Superior temporal gyrus (tissue), 1 donor: ENCODE results near the gene RIN3.

Experiments
- DNase-seq: peaks from one replicate; pipeline ENCODE4 v3.0.0-alpha.2; 2016; ENCODE audit errors: extremely low spot score

RIN3 gene

GRCh38 chr14:92686900-92687427 lies 173.4 kb downstream of the RIN3 start:
- peak; percentile 81 for DNase-seq

- DNase-seq: no peak
Observed at GRCh38 chr14:92687681-92688433, 174.3 kb downstream of the RIN3 start.

- no peak for DNase-seq
Observed at GRCh38 chr14:92688434-92689375, 175.1 kb downstream of the RIN3 start.

- no peak for DNase-seq
Observed at GRCh38 chr14:92690171-92691011, 176.8 kb downstream of the RIN3 start.

GRCh38 chr14:92692822-92693226 lies 179.2 kb downstream of the RIN3 start:
- no peak for DNase-seq

- DNase-seq: no peak
Observed at GRCh38 chr14:92693998-92694795, 180.6 kb downstream of the RIN3 start.

- no peak for DNase-seq
Observed at GRCh38 chr14:92694807-92695206, 181.2 kb downstream of the RIN3 start.

GRCh38 chr14:92695562-92695961 lies 182.0 kb downstream of the RIN3 start:
- no peak for DNase-seq

- no peak for DNase-seq
Observed at GRCh38 chr14:92696366-92696765, 182.8 kb downstream of the RIN3 start.

- DNase-seq: no peak
Observed at GRCh38 chr14:92698393-92698792, 184.8 kb downstream of the RIN3 start.

GRCh38 chr14:92701826-92702225 lies 188.2 kb downstream of the RIN3 start:
- DNase-seq: no peak

- DNase-seq: no peak
Observed at GRCh38 chr14:92702441-92702918, 188.9 kb downstream of the RIN3 start.

- DNase-seq: no peak
Observed at GRCh38 chr14:92703516-92703915, 189.9 kb downstream of the RIN3 start.

GRCh38 chr14:92704036-92704804 lies 190.6 kb downstream of the RIN3 start:
- no peak for DNase-seq

GRCh38 chr14:92704821-92705220 lies 191.2 kb downstream of the RIN3 start:
- DNase-seq: no peak

- no peak for DNase-seq
Observed at GRCh38 chr14:92706386-92706785, 192.8 kb downstream of the RIN3 start.

GRCh38 chr14:92709340-92710000 lies 195.9 kb downstream of the RIN3 start:
- no peak for DNase-seq

- peak; percentile 50 for DNase-seq
Observed at GRCh38 chr14:92710001-92710341, 196.4 kb downstream of the RIN3 start.

- DNase-seq: peak; percentile 49
Observed at GRCh38 chr14:92711976-92712653, 198.5 kb downstream of the RIN3 start.
